Measurements from ENCODE around the gene THAP10.

Gene THAP10

DNA sequence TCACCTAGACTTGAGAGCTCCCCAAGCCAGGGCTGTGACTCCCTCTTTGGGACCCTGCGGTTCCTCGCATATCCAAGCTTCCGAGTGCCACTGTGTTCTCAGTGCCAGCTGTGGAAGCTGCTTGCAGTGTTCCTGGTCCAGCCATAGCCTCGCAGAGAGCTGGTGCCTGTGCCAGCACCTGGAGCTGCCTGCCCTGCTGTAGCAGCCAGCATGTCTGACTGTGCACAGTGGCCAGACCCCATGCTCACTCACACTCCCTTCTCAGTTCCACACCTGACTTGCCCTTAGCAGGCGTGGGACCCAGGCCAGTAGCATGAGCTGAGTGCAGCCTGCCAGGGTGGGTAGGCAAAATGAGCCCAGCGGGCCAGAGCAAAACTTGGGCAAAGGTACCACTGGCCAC lies 25.7 kb upstream of the THAP10 start:
- Histone ChIP-seq H3K4me1 (ENCODE audit: insufficient read depth, low read length) (no peaks in the 10 kb centered on the region), H3K36me3 (ENCODE audit: insufficient read depth, low read length) (no peaks in the 10 kb centered on the region; the same call in 1 of the 2 replicates), H3K9ac (ENCODE audit: low read depth, low read length) (no peak overlapping the region), H3K4me3 (ENCODE audit: low read length) (no peak overlapping the region), H3K27me3 (ENCODE audit: insufficient read depth, low read length) (no peaks in the 10 kb centered on the region), H3K9me3 (ENCODE audit: insufficient read depth, low read depth, low read length) (no peaks in the 10 kb centered on the region), H3K27ac (ENCODE audit: low read depth, low read length) (no peak overlapping the region)
- WGBS: 95% methylated on average over 6 of the region's 6 CpGs

- 93% methylated on average over 10 of the region's 10 CpGs for WGBS
- Histone ChIP-seq H3K4me3 (ENCODE audit: low read length) (no peak overlapping the region), H3K4me1 (ENCODE audit: insufficient read depth, low read length) (no peaks in the 10 kb centered on the region), H3K36me3 (ENCODE audit: insufficient read depth, low read length) (no peaks in the 10 kb centered on the region; the same call in 1 of the 2 replicates), H3K27me3 (ENCODE audit: insufficient read depth, low read length) (no peaks in the 10 kb centered on the region), H3K9ac (ENCODE audit: low read depth, low read length) (no peak overlapping the region), H3K9me3 (ENCODE audit: insufficient read depth, low read depth, low read length) (no peaks in the 10 kb centered on the region), H3K27ac (ENCODE audit: low read depth, low read length) (no peak overlapping the region)
Observed at GRCh38 chr15:70916531-70916930, 24.3 kb upstream of the THAP10 start.

- H3K9me3 ChIP-seq (ENCODE audit: insufficient read depth, low read depth, low read length): peaks cover 3% of the 10 kb centered on the region; the same call in 1 of the 2 replicates
- H3K4me1 ChIP-seq (ENCODE audit: insufficient read depth, low read length): no peaks in the 10 kb centered on the region
- no CpG with 5 or more reads among the region's 1 CpG for WGBS
- H3K27ac ChIP-seq (ENCODE audit: low read depth, low read length): no peak overlapping the region
- peaks cover 4% of the 10 kb centered on the region; the same call in 1 of the 2 replicates for H3K36me3 ChIP-seq (ENCODE audit: insufficient read depth, low read length)
- no peak overlapping the region for H3K4me3 ChIP-seq (ENCODE audit: low read length)
- H3K9ac ChIP-seq (ENCODE audit: low read depth, low read length): no peak overlapping the region
- no peaks in the 10 kb centered on the region for H3K27me3 ChIP-seq (ENCODE audit: insufficient read depth, low read length)
Observed at GRCh38 chr15:70912187-70912586, 20.0 kb upstream of the THAP10 start.

GRCh38 chr15:70910958-70911357 lies 18.7 kb upstream of the THAP10 start:
- Histone ChIP-seq H3K4me1 (ENCODE audit: insufficient read depth, low read length) (no peaks in the 10 kb centered on the region), H3K27ac (ENCODE audit: low read depth, low read length) (no peak overlapping the region), H3K27me3 (ENCODE audit: insufficient read depth, low read length) (no peaks in the 10 kb centered on the region), H3K9me3 (ENCODE audit: insufficient read depth, low read depth, low read length) (peaks cover 3% of the 10 kb centered on the region; the same call in 1 of the 2 replicates), H3K36me3 (ENCODE audit: insufficient read depth, low read length) (peaks cover 4% of the 10 kb centered on the region; the same call in 1 of the 2 replicates), H3K4me3 (ENCODE audit: low read length) (no peak overlapping the region), H3K9ac (ENCODE audit: low read depth, low read length) (no peak overlapping the region)
- 92% methylated on average over 1 of the region's 1 CpG for WGBS

- Histone ChIP-seq H3K4me3 (ENCODE audit: low read length) (no peak overlapping the region), H3K9ac (ENCODE audit: low read depth, low read length) (no peak overlapping the region), H3K27me3 (ENCODE audit: insufficient read depth, low read length) (no peaks in the 10 kb centered on the region), H3K36me3 (ENCODE audit: insufficient read depth, low read length) (peaks cover 12% of the 10 kb centered on the region; the same call in 1 of the 2 replicates), H3K9me3 (ENCODE audit: insufficient read depth, low read depth, low read length) (peaks cover 3% of the 10 kb centered on the region; the same call in 1 of the 2 replicates), H3K4me1 (ENCODE audit: insufficient read depth, low read length) (no peaks in the 10 kb centered on the region), H3K27ac (ENCODE audit: low read depth, low read length) (no peak overlapping the region)
- WGBS: 94% methylated on average over 5 of the region's 5 CpGs
Observed at GRCh38 chr15:70907784-70908471, 15.7 kb upstream of the THAP10 start.

DNA sequence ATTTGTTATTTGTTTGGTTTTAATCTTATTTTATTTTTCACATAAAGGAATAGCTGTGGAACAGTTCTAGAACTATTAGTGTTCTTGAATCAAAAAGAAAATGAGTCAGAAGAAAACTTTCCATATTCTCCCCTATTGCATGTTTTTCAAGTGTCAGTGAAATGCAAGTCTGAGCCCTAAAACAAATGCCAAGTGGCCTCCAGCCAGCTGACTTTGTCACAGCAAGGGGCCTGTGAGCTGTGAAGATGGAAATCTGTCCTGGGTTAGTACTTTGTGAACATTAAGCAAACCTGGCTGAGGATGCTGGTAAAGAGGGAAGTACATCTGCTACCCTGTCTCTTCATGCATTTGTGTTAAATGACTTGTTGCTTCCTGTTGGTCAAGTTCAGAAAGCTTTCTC lies 14.6 kb upstream of the THAP10 start:
- Histone ChIP-seq H3K36me3 (ENCODE audit: insufficient read depth, low read length) (peaks cover 12% of the 10 kb centered on the region; the same call in 1 of the 2 replicates), H3K4me3 (ENCODE audit: low read length) (no peak overlapping the region), H3K4me1 (ENCODE audit: insufficient read depth, low read length) (peaks cover 9% of the 10 kb centered on the region; the same call in 1 of the 2 replicates), H3K9me3 (ENCODE audit: insufficient read depth, low read depth, low read length) (peaks cover 3% of the 10 kb centered on the region; the same call in 1 of the 2 replicates), H3K27ac (ENCODE audit: low read depth, low read length) (no peak overlapping the region), H3K9ac (ENCODE audit: low read depth, low read length) (no peak overlapping the region), H3K27me3 (ENCODE audit: insufficient read depth, low read length) (no peaks in the 10 kb centered on the region)

GRCh38 chr15:70902107-70902506 lies 9.9 kb upstream of the THAP10 start:
- H3K27me3 ChIP-seq (ENCODE audit: insufficient read depth, low read length): no peaks in the 10 kb centered on the region
- H3K36me3 ChIP-seq (ENCODE audit: insufficient read depth, low read length): peaks cover 8% of the 10 kb centered on the region; the same call in 1 of the 2 replicates
- H3K4me3 ChIP-seq (ENCODE audit: low read length): no peak overlapping the region
- 0 out of 2 replicates have a peak overlapping the region, but pooled peaks have one; percentile 28 for H3K27ac ChIP-seq (ENCODE audit: low read depth, low read length)
- H3K4me1 ChIP-seq (ENCODE audit: insufficient read depth, low read length): peaks cover 14% of the 10 kb centered on the region; the same call in 1 of the 2 replicates
- H3K9me3 ChIP-seq (ENCODE audit: insufficient read depth, low read depth, low read length): no peaks in the 10 kb centered on the region
- WGBS: 94% methylated on average over 1 of the region's 1 CpG
- peak overlapping the region; percentile 19; the same call in 1 of the 2 replicates for H3K9ac ChIP-seq (ENCODE audit: low read depth, low read length)

- Histone ChIP-seq H3K36me3 (ENCODE audit: insufficient read depth, low read length) (peaks cover 13% of the 10 kb centered on the region; the same call in 1 of the 2 replicates), H3K27ac (ENCODE audit: low read depth, low read length) (no peak overlapping the region), H3K27me3 (ENCODE audit: insufficient read depth, low read length) (no peaks in the 10 kb centered on the region), H3K9ac (ENCODE audit: low read depth, low read length) (no peak overlapping the region), H3K4me1 (ENCODE audit: insufficient read depth, low read length) (peaks cover 13% of the 10 kb centered on the region; the same call in 1 of the 2 replicates), H3K9me3 (ENCODE audit: insufficient read depth, low read depth, low read length) (no peaks in the 10 kb centered on the region), H3K4me3 (ENCODE audit: low read length) (peak overlapping the region; percentile 90)
- WGBS: 14% methylated on average over 10 of the region's 10 CpGs
Observed at GRCh38 chr15:70892912-70893560, 803 bp upstream of the THAP10 start.

GRCh38 chr15:70882361-70882760 lies 9.9 kb downstream of the THAP10 start:
- no peak overlapping the region for H3K27ac ChIP-seq (ENCODE audit: low read depth, low read length)

GRCh38 chr15:70880781-70881180 lies 11.5 kb downstream of the THAP10 start:
- WGBS: 85% methylated on average over 2 of the region's 2 CpGs
- Histone ChIP-seq H3K27me3 (ENCODE audit: insufficient read depth, low read length) (no peaks in the 10 kb centered on the region), H3K27ac (ENCODE audit: low read depth, low read length) (no peak overlapping the region), H3K9me3 (ENCODE audit: insufficient read depth, low read depth, low read length) (no peaks in the 10 kb centered on the region), H3K36me3 (ENCODE audit: insufficient read depth, low read length) (no peaks in the 10 kb centered on the region), H3K9ac (ENCODE audit: low read depth, low read length) (no peak overlapping the region), H3K4me1 (ENCODE audit: insufficient read depth, low read length) (no peaks in the 10 kb centered on the region), H3K4me3 (ENCODE audit: low read length) (no peak overlapping the region)

More at GRCh38 chr15:70882361-70882760, 9.9 kb downstream of the THAP10 start:
- Histone ChIP-seq H3K27me3 (ENCODE audit: insufficient read depth, low read length) (no peaks in the 10 kb centered on the region), H3K4me1 (ENCODE audit: insufficient read depth, low read length) (no peaks in the 10 kb centered on the region), H3K9me3 (ENCODE audit: insufficient read depth, low read depth, low read length) (no peaks in the 10 kb centered on the region), H3K36me3 (ENCODE audit: insufficient read depth, low read length) (no peaks in the 10 kb centered on the region), H3K4me3 (ENCODE audit: low read length) (no peak overlapping the region), H3K9ac (ENCODE audit: low read depth, low read length) (no peak overlapping the region)
- WGBS: 93% methylated on average over 2 of the region's 2 CpGs

DNA sequence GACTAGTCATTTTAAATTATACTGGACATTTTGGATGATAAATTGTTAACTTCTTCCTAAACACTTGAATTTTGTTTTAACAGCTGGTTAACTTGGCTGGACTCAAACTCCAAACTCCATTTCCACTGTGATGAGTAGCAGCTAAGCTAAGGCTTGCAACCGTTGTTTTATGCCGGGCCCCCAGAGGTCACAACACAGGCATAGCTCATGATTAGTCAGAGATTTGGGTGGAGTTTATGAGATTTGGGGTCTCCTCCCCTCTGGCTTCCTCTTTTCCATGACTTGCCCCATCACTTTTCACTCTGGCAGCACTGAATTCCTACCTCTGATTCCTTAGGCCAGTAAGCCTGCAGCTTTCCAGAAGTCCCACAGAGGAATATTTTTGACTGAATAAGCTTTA lies 12.8 kb downstream of the THAP10 start:
- no peak overlapping the region for H3K4me3 ChIP-seq (ENCODE audit: low read length)
- WGBS: 90% methylated on average over 2 of the region's 2 CpGs
- no peaks in the 10 kb centered on the region for H3K36me3 ChIP-seq (ENCODE audit: insufficient read depth, low read length)
- H3K9ac ChIP-seq (ENCODE audit: low read depth, low read length): no peak overlapping the region
- H3K9me3 ChIP-seq (ENCODE audit: insufficient read depth, low read depth, low read length): no peaks in the 10 kb centered on the region
- no peaks in the 10 kb centered on the region for H3K4me1 ChIP-seq (ENCODE audit: insufficient read depth, low read length)
- no peaks in the 10 kb centered on the region for H3K27me3 ChIP-seq (ENCODE audit: insufficient read depth, low read length)
- no peak overlapping the region for H3K27ac ChIP-seq (ENCODE audit: low read depth, low read length)

Measured in HUES64 (cell line).